Neural cell (in vitro differentiated cells): ENCODE measurements around the gene ETV6. TPM values are rescaled to one million over a fixed set of nuclear protein-coding genes. Genes with fewer than 3 reads are reported as not detected.

ENCODE experiments used
- H2AFZ ChIP-seq: fragments of 200-600, 300-800 bp; sonication (generic), shearing (Covaris generic); 2 replicates; pipeline ENCODE4 v1.6.0; 2014; ENCODE audit warnings: low read depth, mild to moderate bottlenecking, antibody characterized with exemption, low read length, moderate library complexity
- H3F3A ChIP-seq: fragments of 200-600 bp; shearing (Covaris generic); 2 replicates; pipeline ENCODE4 v1.6.1; 2016; ENCODE audit warnings: mild to moderate bottlenecking, moderate library complexity, mixed read lengths, antibody characterized with exemption, low read length; ENCODE audit not compliant: insufficient read depth, poor library complexity, severe bottlenecking
- H3K27ac ChIP-seq: fragments of 200-600, 300-800 bp; sonication (generic), shearing (Covaris generic); 2 replicates; pipeline ENCODE4 v1.5.1; 2014; ENCODE audit warnings: mild to moderate bottlenecking, low read length, moderate library complexity
- H3K27me3 ChIP-seq: fragments of 300-800, 200-600 bp; sonication (generic), shearing (Covaris generic); 2 replicates; pipeline ENCODE4 v1.6.0; 2014; ENCODE audit warnings: mild to moderate bottlenecking, low read depth, low read length, moderate library complexity; ENCODE audit not compliant: insufficient read depth
- H3K36me3 ChIP-seq: fragments of 300-800, 200-600 bp; sonication (generic), shearing (Covaris generic); 2 replicates; pipeline ENCODE4 v1.5.1; 2014; ENCODE audit warnings: mild to moderate bottlenecking, antibody characterized with exemption, low read length, moderate library complexity; ENCODE audit not compliant: insufficient read depth
- H3K4me2 ChIP-seq: fragments of 300-800, 200-600 bp; sonication (generic), shearing (Covaris generic); 2 replicates; pipeline ENCODE4 v1.6.0; 2014; ENCODE audit warnings: mild to moderate bottlenecking, low read length
- H3K4me3 ChIP-seq: fragments of 300-800, 200-600 bp; sonication (generic), shearing (Covaris generic); 2 replicates; pipeline ENCODE4 v1.5.1; 2014; ENCODE audit warnings: mild to moderate bottlenecking, low read length, moderate library complexity
- H3K79me2 ChIP-seq: fragments of 200-600 bp; shearing (Covaris generic); replicated peaks from 2 replicates; pipeline ENCODE4 v1.6.0; 2014; ENCODE audit warnings: mild to moderate bottlenecking, low read length, moderate library complexity; ENCODE audit not compliant: insufficient read depth
- H3K9ac ChIP-seq: fragments of 300-800, 200-600 bp; sonication (generic), shearing (Covaris generic); 2 replicates; pipeline ENCODE4 v1.6.1; 2016; ENCODE audit warnings: mild to moderate bottlenecking, low read length, mixed read lengths
- H3K9me2 ChIP-seq: fragments of 200-600 bp; shearing (Covaris generic); 2 replicates; pipeline ENCODE4 v1.6.1; 2016; ENCODE audit warnings: mild to moderate bottlenecking, low read length, mixed read lengths; ENCODE audit not compliant: insufficient read depth
- H3K9me3 ChIP-seq: fragments of 200-600, 300-800 bp; sonication (generic), shearing (Covaris generic); 2 replicates; pipeline ENCODE4 v1.6.1; 2016; ENCODE audit warnings: mild to moderate bottlenecking, mixed run types, low read length, moderate library complexity, mixed read lengths
- H4K20me1 ChIP-seq: fragments of 200-600 bp; shearing (Covaris generic); 2 replicates; pipeline ENCODE4 v1.6.1; 2016; ENCODE audit warnings: mild to moderate bottlenecking, mixed run types; ENCODE audit not compliant: insufficient read depth
- CTCF ChIP-seq: fragments of 450-650 bp; IDR thresholded peaks from 2 replicates; pipeline ENCODE4 v1.5.1; 2014; ENCODE audit warnings: antibody characterized with exemption, mild to moderate bottlenecking, moderate library complexity; ENCODE audit not compliant: poor library complexity, severe bottlenecking
- EP300 ChIP-seq: fragments of 450-650 bp; conservative IDR thresholded peaks from 2 replicates; pipeline ENCODE4 v1.6.1; 2014; ENCODE audit warnings: antibody characterized with exemption, mild to moderate bottlenecking, moderate library complexity; ENCODE audit not compliant: poor library complexity, severe bottlenecking
- EZH2 ChIP-seq: fragments of 200-600, 300-800 bp; shearing (Covaris generic), sonication (generic); IDR thresholded peaks from 2 replicates; pipeline ENCODE4 v1.6.1; 2014; ENCODE audit warnings: antibody characterized with exemption, low read length, borderline replicate concordance, mild to moderate bottlenecking; ENCODE audit not compliant: insufficient read depth, poor library complexity, severe bottlenecking
- MXI1 ChIP-seq: fragments of 450-650 bp; conservative IDR thresholded peaks from 2 replicates; pipeline ENCODE4 v1.6.1; 2014; ENCODE audit warnings: antibody characterized with exemption, mild to moderate bottlenecking; ENCODE audit not compliant: poor library complexity, severe bottlenecking
- POLR2AphosphoS5 ChIP-seq: IDR thresholded peaks from 2 replicates; pipeline ENCODE4 v1.6.1; 2012
- RAD21 ChIP-seq: fragments of 450-650 bp; conservative IDR thresholded peaks from 2 replicates; pipeline ENCODE4 v1.6.1; 2014; ENCODE audit warnings: antibody characterized with exemption, mild to moderate bottlenecking, moderate library complexity
- REST ChIP-seq: IDR thresholded peaks from 2 replicates; pipeline ENCODE4 v1.6.1; 2012; ENCODE audit warnings: borderline replicate concordance
- SMC3 ChIP-seq: fragments of 450-650 bp; conservative IDR thresholded peaks from 2 replicates; pipeline ENCODE4 v1.6.1; 2014; ENCODE audit warnings: antibody characterized with exemption, mild to moderate bottlenecking, moderate library complexity; ENCODE audit not compliant: poor library complexity
- TAF1 ChIP-seq: IDR thresholded peaks from 2 replicates; pipeline ENCODE4 v1.6.1; 2012; ENCODE audit warnings: low read depth
- polyA plus RNA-seq: library from polyadenylated mRNA; depleted of rRNA; stranded (reverse); fragments of >200 nt; gene quantifications from 2 replicates; pipeline ENCODE4 v1.2.3, GENCODE V29; 2014

ETV6 gene
- polyA plus RNA-seq, 1 donor from 2014 or later = 1.6 TPM

- Histone ChIP-seq H3K9me2 (no peaks in the 10 kb centered on the region), H3K9me3 (no peaks in the 10 kb centered on the region), H3K79me2 (no peaks in the 10 kb centered on the region), H3K9ac (no peak overlapping the region), H3K27me3 (no peaks in the 10 kb centered on the region), H3K36me3 (no peaks in the 10 kb centered on the region), H3K4me2 (no peak overlapping the region), H3K27ac (no peak overlapping the region), H3F3A (no peaks in the 10 kb centered on the region), H3K4me3 (no peak overlapping the region), H2AFZ (no peak overlapping the region), H4K20me1 (no peaks in the 10 kb centered on the region)
- TF ChIP-seq TAF1 (no peak), POLR2AphosphoS5 (no peak), MXI1 (no peak), CTCF (no peak), SMC3 (no peak), EP300 (no peak), REST (no peak), RAD21 (no peak), EZH2 (no peak)
These were observed 252.4 kb downstream of the ETV6 start for GRCh38 chr12:11901701-11902524.

GRCh38 chr12:11902525-11902875 lies 253.0 kb downstream of the ETV6 start:
- no peaks in the 10 kb centered on the region for H3K27me3 ChIP-seq
- no peaks in the 10 kb centered on the region for H3K36me3 ChIP-seq
- TF ChIP-seq REST (no peak), SMC3 (no peak), EP300 (no peak)
- H3K4me2 ChIP-seq = no peak overlapping the region
- no peak overlapping the region for H3K9ac ChIP-seq
- H3K9me2 ChIP-seq = no peaks in the 10 kb centered on the region
- H3K79me2 ChIP-seq = no peaks in the 10 kb centered on the region
- H3K27ac ChIP-seq = no peak overlapping the region
- H4K20me1 ChIP-seq = no peaks in the 10 kb centered on the region
- no peak overlapping the region for H3K4me3 ChIP-seq
- no peak overlapping the region for H2AFZ ChIP-seq
- no peaks in the 10 kb centered on the region for H3K9me3 ChIP-seq
- H3F3A ChIP-seq = no peaks in the 10 kb centered on the region
